HepG2 (cell line): ENCODE results near the gene PIAS3. TPM values are rescaled to one million over a fixed set of nuclear protein-coding genes. Genes with fewer than 3 reads are reported as not detected.

Experiments used
- GATA4 ChIP-seq: sonication (generic); IDR thresholded peaks from 2 replicates; pipeline ENCODE4 v1.6.1; 2016; ENCODE audit warnings: antibody characterized with exemption, low read depth, borderline replicate concordance
- MED8 ChIP-seq: sonication (generic); formaldehyde crosslinking; IDR thresholded peaks from 2 replicates; pipeline ENCODE4 v1.8.1; 2023; ENCODE audit warnings: mild to moderate bottlenecking, missing genetic modification reagents; ENCODE audit not compliant: insufficient replicate concordance
- SRY ChIP-seq: sonication (generic); formaldehyde crosslinking; IDR thresholded peaks from 2 replicates; pipeline ENCODE4 v1.8.0; 2022; ENCODE audit warnings: mild to moderate bottlenecking, missing genetic modification reagents
- ZBTB40 ChIP-seq, 2 experiments: fragments of 450-650 bp in 1 of 2; sonication (generic) in 1 of 2; formaldehyde crosslinking in 1 of 2; IDR thresholded peaks; 2 replicates each; pipeline versions ENCODE4 v1.6.1 to v1.8.0; 2016 to 2022; ENCODE audit warnings: antibody characterized with exemption in 1 of 2, mild to moderate bottlenecking in 1 of 2, missing genetic modification reagents in 1 of 2
- polyA plus RNA-seq, 8 experiments: library from polyadenylated mRNA; depleted of rRNA in 3 of 8; stranded (reverse) in 7 of 8; unstranded in 1 of 8; fragments of >200 nt; fragmentation: Illumina TruSeq in 4 of 8; extraction: Trizol in 4 of 8; gene quantifications; 2 replicates each; pipeline versions ENCODE4 v1.2.1 to v1.2.3, GENCODE V29; 2011 to 2016; ENCODE audit warnings: low read depth in 4 of 8, missing spikeins in 1 of 8, mixed read lengths in 1 of 8; ENCODE audit not compliant: insufficient read depth in 1 of 8
- total RNA-seq, 5 experiments: library from RNA; depleted of rRNA; stranded (reverse); fragments of >200 nt; fragmentation: Illumina TruSeq; extraction: Trizol; gene quantifications; 2 replicates each; pipeline ENCODE4 v1.2.3, GENCODE V29; 2016; ENCODE audit warnings: low read depth in 1 of 5

Gene PIAS3
- total and polyA plus RNA-seq, 2 of the 13 experiments (the other 11 are each of a cell fraction or from before 2014, with no cell fraction given): 3.7 to 8.0 TPM

- TF ChIP-seq MED8: no peak
- no peak for TF ChIP-seq ZBTB40 (IDR thresholded peaks at IDR 0.05)
- TF ChIP-seq ZBTB40 (CRISPR knock-in tag; IDR thresholded peaks at IDR 0.05): no peak
- TF ChIP-seq SRY (CRISPR knock-in tag): no peak
- TF ChIP-seq GATA4: no peak
- TF ChIP-seq, all 625 proteins: peak for 0
Observed at GRCh38 chr1:145843031-145843430, 15.8 kb downstream of the PIAS3 start (continued).
